Breast epithelium (tissue), 3 donors: ENCODE measurements around the gene PHPT1.

ENCODE experiments used
- POLR2A ChIP-seq: fragments of 450-650 bp; IDR thresholded peaks from one replicate; pipeline ENCODE4 v1.6.1; 2016; ENCODE audit warnings: antibody characterized with exemption, mild to moderate bottlenecking, moderate library complexity
- POLR2AphosphoS5 ChIP-seq, 3 donors: sonication (generic); formaldehyde crosslinking; IDR thresholded peaks; one replicate each; pipeline ENCODE4 v1.6.1; 2017; ENCODE audit warnings: antibody characterized with exemption in 3 of 3
- TF ChIP-seq, protein P1 (sequence below), 3 donors: fragments of 450-650 bp; IDR thresholded peaks; one replicate each; pipeline ENCODE4 v1.5.1; 2016 to 2017; ENCODE audit warnings: antibody characterized with exemption in 3 of 3, mild to moderate bottlenecking in 3 of 3, moderate library complexity in 3 of 3

DNA sequence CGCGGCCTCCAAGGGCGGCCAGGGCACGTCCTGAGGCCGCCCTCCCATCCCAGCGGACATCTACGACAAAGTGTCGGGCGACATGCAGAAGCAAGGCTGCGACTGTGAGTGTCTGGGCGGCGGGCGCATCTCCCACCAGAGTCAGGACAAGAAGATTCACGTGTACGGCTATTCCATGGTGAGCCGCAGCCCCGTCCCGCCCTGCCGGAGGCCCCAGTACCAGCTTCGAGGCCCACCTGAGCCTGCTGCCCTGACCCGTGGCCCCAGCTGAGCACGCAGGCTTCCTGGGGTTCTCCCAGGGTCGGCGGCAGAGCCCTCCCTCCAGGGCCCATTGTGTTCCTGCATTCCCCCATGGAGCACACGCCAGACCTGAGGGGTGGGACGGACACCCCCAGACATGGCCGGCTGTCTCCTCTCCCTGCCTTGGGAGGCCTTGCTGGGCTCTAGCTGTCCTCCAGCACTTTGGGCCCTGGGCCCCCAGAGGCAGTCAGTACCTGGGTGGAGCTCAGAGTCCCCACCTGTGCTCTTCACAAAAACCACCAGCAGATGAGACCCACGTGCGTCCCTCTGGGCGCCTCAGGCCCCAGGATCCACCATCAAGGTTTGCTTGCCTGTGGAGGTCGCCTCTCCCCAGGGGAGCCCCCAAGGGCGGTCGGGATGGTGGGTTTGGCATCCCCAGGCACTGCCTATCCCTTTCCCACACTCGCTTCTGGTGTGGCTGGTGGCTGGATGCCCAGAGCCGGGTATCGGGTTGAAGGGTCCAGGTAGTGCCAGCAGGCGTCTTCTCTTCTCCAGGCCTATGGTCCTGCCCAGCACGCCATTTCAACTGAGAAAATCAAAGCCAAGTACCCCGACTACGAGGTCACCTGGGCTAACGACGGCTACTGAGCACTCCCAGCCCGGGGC is 1.0 kb downstream of the PHPT1 start:
- TF ChIP-seq, protein P1, sequence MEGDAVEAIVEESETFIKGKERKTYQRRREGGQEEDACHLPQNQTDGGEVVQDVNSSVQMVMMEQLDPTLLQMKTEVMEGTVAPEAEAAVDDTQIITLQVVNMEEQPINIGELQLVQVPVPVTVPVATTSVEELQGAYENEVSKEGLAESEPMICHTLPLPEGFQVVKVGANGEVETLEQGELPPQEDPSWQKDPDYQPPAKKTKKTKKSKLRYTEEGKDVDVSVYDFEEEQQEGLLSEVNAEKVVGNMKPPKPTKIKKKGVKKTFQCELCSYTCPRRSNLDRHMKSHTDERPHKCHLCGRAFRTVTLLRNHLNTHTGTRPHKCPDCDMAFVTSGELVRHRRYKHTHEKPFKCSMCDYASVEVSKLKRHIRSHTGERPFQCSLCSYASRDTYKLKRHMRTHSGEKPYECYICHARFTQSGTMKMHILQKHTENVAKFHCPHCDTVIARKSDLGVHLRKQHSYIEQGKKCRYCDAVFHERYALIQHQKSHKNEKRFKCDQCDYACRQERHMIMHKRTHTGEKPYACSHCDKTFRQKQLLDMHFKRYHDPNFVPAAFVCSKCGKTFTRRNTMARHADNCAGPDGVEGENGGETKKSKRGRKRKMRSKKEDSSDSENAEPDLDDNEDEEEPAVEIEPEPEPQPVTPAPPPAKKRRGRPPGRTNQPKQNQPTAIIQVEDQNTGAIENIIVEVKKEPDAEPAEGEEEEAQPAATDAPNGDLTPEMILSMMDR (IDR thresholded peaks at IDR 0.05): no peak
- TF ChIP-seq POLR2A: no peak
- no peak for TF ChIP-seq POLR2AphosphoS5 (IDR thresholded peaks at IDR 0.05)
